GM23338 (cell line): ENCODE results near the gene TCF12. TPM values are rescaled to one million over a fixed set of nuclear protein-coding genes. Genes with fewer than 3 reads are reported as not detected.

Experiments used
- ATAC-seq: fragments of 200-7000 bp; cut with Tn5 transposase; 3 replicates; pipeline ENCODE4 v1.9.1; 2020
- DNase-seq: peaks from one replicate; pipeline ENCODE4 v3.0.0-alpha.2; 2015; ENCODE audit warnings: low spot score
- H2AFZ ChIP-seq: fragments of 200-600 bp; sonication (generic); 2 replicates; pipeline ENCODE4 v1.8.0; 2016; ENCODE audit warnings: antibody characterized with exemption, mild to moderate bottlenecking, moderate library complexity
- H3F3A ChIP-seq: fragments of 200-600 bp; sonication (generic); replicated peaks from 2 replicates; pipeline ENCODE4 v1.8.0; 2017; ENCODE audit warnings: antibody characterized with exemption, mixed run types, low read depth
- H3K27ac ChIP-seq: fragments of 200-600 bp; sonication (generic); 2 replicates; pipeline ENCODE4 v1.6.1; 2016; ENCODE audit warnings: low read depth
- H3K27me3 ChIP-seq: fragments of 200-600 bp; sonication (generic); 2 replicates; pipeline ENCODE4 v1.8.0; 2016; ENCODE audit warnings: mild to moderate bottlenecking, mixed run types, moderate library complexity; ENCODE audit not compliant: insufficient read depth
- H3K36me3 ChIP-seq: fragments of 200-600 bp; sonication (generic); 2 replicates; pipeline ENCODE4 v1.8.0; 2016; ENCODE audit warnings: mild to moderate bottlenecking; ENCODE audit not compliant: insufficient read depth
- H3K4me1 ChIP-seq: fragments of 200-600 bp; sonication (generic); 2 replicates; pipeline ENCODE4 v1.8.0; 2016; ENCODE audit warnings: mild to moderate bottlenecking, moderate library complexity; ENCODE audit not compliant: insufficient read depth
- H3K4me2 ChIP-seq: fragments of 200-600 bp; sonication (generic); 2 replicates; pipeline ENCODE4 v1.7.1; 2017; ENCODE audit warnings: mixed run types
- H3K4me3 ChIP-seq: fragments of 200-600 bp; sonication (generic); 2 replicates; pipeline ENCODE4 v1.6.1; 2016; ENCODE audit warnings: mixed run types
- H3K79me2 ChIP-seq: fragments of 200-600 bp; sonication (generic); replicated peaks from 2 replicates; pipeline ENCODE4 v1.8.0; 2017; ENCODE audit warnings: mild to moderate bottlenecking; ENCODE audit not compliant: insufficient read depth
- H3K9me2 ChIP-seq: fragments of 200-600 bp; sonication (generic); 2 replicates; pipeline ENCODE4 v1.8.0; 2017; ENCODE audit not compliant: insufficient read depth
- H4K20me1 ChIP-seq: fragments of 200-600 bp; sonication (generic); replicated peaks from 2 replicates; pipeline ENCODE4 v1.8.0; 2017; ENCODE audit warnings: mild to moderate bottlenecking; ENCODE audit not compliant: insufficient read depth
- H3K27ac Mint-ChIP-seq: 2 replicates; pipeline ENCODE4 v1.8.0; 2020; ENCODE audit warnings: inconsistent platforms, mild to moderate bottlenecking, moderate library complexity, mixed read lengths
- H3K27me3 Mint-ChIP-seq: 3 replicates; pipeline ENCODE4 v1.8.0; 2022; ENCODE audit warnings: low read depth, mild to moderate bottlenecking, moderate library complexity, mixed read lengths, inconsistent platforms; ENCODE audit not compliant: insufficient read depth, poor library complexity
- H3K36me3 Mint-ChIP-seq: 3 replicates; pipeline ENCODE4 v1.8.0; 2021; ENCODE audit warnings: low read depth, mild to moderate bottlenecking, inconsistent platforms, moderate library complexity, mixed read lengths
- H3K4me1 Mint-ChIP-seq: 3 replicates; pipeline ENCODE4 v1.8.0; 2020; ENCODE audit warnings: mild to moderate bottlenecking, inconsistent platforms, mixed read lengths
- H3K4me3 Mint-ChIP-seq: 3 replicates; pipeline ENCODE4 v1.8.0; 2021; ENCODE audit warnings: moderate library complexity, mild to moderate bottlenecking, inconsistent platforms, mixed read lengths
- H3K9me3 Mint-ChIP-seq: 3 replicates; pipeline ENCODE4 v1.8.0; 2020; ENCODE audit warnings: moderate library complexity, mild to moderate bottlenecking, inconsistent platforms, mixed read lengths
- CREB1 ChIP-seq: fragments of 250-450 bp; sonication (Bioruptor Pico); IDR thresholded peaks from 2 replicates; pipeline ENCODE4 v1.5.0; 2020; ENCODE audit warnings: low read depth, mild to moderate bottlenecking, moderate library complexity
- CTCF ChIP-seq, 2 experiments: fragments of 200-600 bp in 1 of 2; sonication (generic) in 1 of 2; conservative IDR thresholded peaks; 2 replicates each; pipeline versions ENCODE4 v1.5.1 to v1.6.1; 2016 to 2017; ENCODE audit warnings: antibody characterized with exemption in 2 of 2, low read depth in 2 of 2, mild to moderate bottlenecking in 2 of 2, moderate library complexity in 1 of 2
- ETS1 ChIP-seq: IDR thresholded peaks from 2 replicates; pipeline ENCODE4 v1.6.1; 2016; ENCODE audit warnings: antibody characterized with exemption
- EZH2 ChIP-seq: fragments of 200-600 bp; sonication (generic); IDR thresholded peaks from one replicate; pipeline ENCODE4 v1.8.0; 2017; ENCODE audit warnings: antibody characterized with exemption, mild to moderate bottlenecking, low read depth; ENCODE audit not compliant: unreplicated experiment
- EZH2phosphoT487 ChIP-seq: fragments of 200-600 bp; sonication (generic); IDR thresholded peaks from one replicate; pipeline ENCODE4 v1.8.1; 2018; ENCODE audit warnings: antibody characterized with exemption; ENCODE audit not compliant: unreplicated experiment
- JUNB ChIP-seq: IDR thresholded peaks from one replicate; pipeline ENCODE4 v1.6.1; 2016; ENCODE audit warnings: antibody characterized with exemption; ENCODE audit not compliant: unreplicated experiment
- NANOG ChIP-seq: IDR thresholded peaks from 2 replicates; pipeline ENCODE4 v1.6.1; 2016; ENCODE audit warnings: antibody characterized with exemption, borderline replicate concordance
- ZNF114 ChIP-seq: fragments of 250-450 bp; sonication (Bioruptor Pico); IDR thresholded peaks from 2 replicates; pipeline ENCODE4 v1.5.0; 2020; ENCODE audit warnings: mild to moderate bottlenecking, moderate library complexity
- ZNF462 ChIP-seq: fragments of 250-450 bp; sonication (Bioruptor Pico); IDR thresholded peaks from 2 replicates; pipeline ENCODE4 v1.5.0; 2020; ENCODE audit warnings: mild to moderate bottlenecking, moderate library complexity
- polyA plus RNA-seq: library from polyadenylated mRNA; unstranded; fragments of >200 nt; fragmentation: Nextera tagmentation; extraction: Ambion mirVana; gene quantifications from 2 replicates; pipeline ENCODE4 v1.2.1, GENCODE V29; 2016
- total RNA-seq: library from RNA; depleted of rRNA; stranded (reverse); fragments of >200 nt; shearing (Covaris generic); gene quantifications from 2 replicates; pipeline ENCODE4 v1.2.3, GENCODE V29; 2014

Gene TCF12
- total and polyA plus RNA-seq, 2 experiments from 2014 or later: 27.6 to 104 TPM

GRCh38 chr15:56971571-56971970, 53.1 kb downstream of the TCF12 start (continued):
- no peak for TF ChIP-seq EZH2phosphoT487

GRCh38 chr15:56972016-56972415, 53.6 kb downstream of the TCF12 start:
- no peaks in the 10 kb centered on the region for H3K36me3 Mint-ChIP-seq
- no peaks in the 10 kb centered on the region for H3K27me3 ChIP-seq
- H3K4me3 ChIP-seq: no peak overlapping the region
- H3F3A ChIP-seq: no peaks in the 10 kb centered on the region
- peaks cover 46% of the 10 kb centered on the region for H3K4me1 Mint-ChIP-seq
- no peak overlapping the region for H3K4me2 ChIP-seq
- no peak overlapping the region for H2AFZ ChIP-seq
- ATAC-seq (no peak), DNase-seq (no peak)
- peaks cover 27% of the 10 kb centered on the region; the same call in 1 of the 2 replicates for H3K4me1 ChIP-seq
- peaks cover 100% of the 10 kb centered on the region for H3K79me2 ChIP-seq
- no peaks in the 10 kb centered on the region for H3K9me3 Mint-ChIP-seq
- no peak overlapping the region for H3K4me3 Mint-ChIP-seq
- no peaks in the 10 kb centered on the region for H3K36me3 ChIP-seq
- H3K9me2 ChIP-seq: no peaks in the 10 kb centered on the region
- H3K27ac Mint-ChIP-seq: no peak overlapping the region
- TF ChIP-seq CREB1 (CRISPR knock-in tag) (no peak), ZNF114 (CRISPR knock-in tag) (no peak), JUNB (no peak), CTCF (conservative IDR thresholded peaks at IDR 0.05; ENCODE audit: low read depth in 2 of 2) (no peak), EZH2phosphoT487 (no peak), NANOG (no peak), ETS1 (no peak), ZNF462 (CRISPR knock-in tag) (no peak), EZH2 (no peak)
- peak overlapping the region; percentile 33; the same call in 1 of the 2 replicates for H3K27ac ChIP-seq
- H4K20me1 ChIP-seq: peaks cover 17% of the 10 kb centered on the region
- peaks cover 2% of the 10 kb centered on the region for H3K27me3 Mint-ChIP-seq
